ENCODE results near the gene TCIRG1. TPM values are rescaled to one million over a fixed set of nuclear protein-coding genes. Genes with fewer than 3 reads are reported as not detected.

Gene TCIRG1
- total RNA-seq, 1 donor from 2014 or later, result 10.7 TPM

DNA sequence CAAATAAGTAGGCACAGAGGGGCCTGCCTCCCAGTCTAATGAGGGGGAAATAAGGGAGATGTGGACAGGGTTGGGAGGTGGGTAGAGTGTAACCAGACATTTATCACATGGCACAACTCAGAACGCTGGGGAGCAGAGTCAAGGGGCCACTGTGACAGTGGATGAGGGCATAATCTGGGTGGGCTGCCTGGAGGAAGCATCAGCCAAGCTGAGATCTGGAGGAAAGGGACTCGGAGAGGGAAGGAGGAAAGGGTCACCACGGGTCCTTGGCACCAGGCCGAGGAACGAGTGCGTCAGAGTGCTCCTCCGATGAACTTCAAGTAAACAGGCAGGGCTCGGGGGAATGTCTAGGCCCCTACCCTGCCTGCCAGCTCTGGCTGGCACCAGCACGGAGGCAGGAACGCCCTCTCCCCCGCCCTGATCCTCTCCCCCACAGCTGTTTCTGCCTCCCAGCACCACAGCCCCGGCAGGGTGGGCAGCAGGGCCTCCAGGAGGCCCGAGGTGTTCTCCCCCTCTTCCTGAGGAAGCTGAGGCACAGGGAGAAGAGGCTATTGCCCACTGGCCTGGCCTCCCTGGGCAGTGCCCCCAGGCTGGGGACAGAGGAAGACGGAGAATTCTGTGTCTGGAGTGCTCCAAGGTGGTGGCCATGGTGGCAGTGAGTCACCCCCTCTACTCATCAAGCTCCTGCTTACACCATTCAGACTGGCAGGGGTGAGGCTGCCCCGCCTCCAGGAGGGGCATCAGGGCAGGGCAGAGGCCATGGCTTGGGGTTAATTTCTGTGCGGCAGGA, 24.5 kb upstream of the TCIRG1 start:
- no peak for DNase-seq (ENCODE audit: low spot score)
- no peak overlapping the region for H3K4me2 ChIP-seq
- H3F3A ChIP-seq (ENCODE audit: low read depth), result peaks cover 6% of the 10 kb centered on the region
- no peaks in the 10 kb centered on the region for H3K36me3 Mint-ChIP-seq
- no peaks in the 10 kb centered on the region for H3K36me3 ChIP-seq
- no peaks in the 10 kb centered on the region for H3K79me2 ChIP-seq (ENCODE audit: low read depth)
- H3K9me3 Mint-ChIP-seq, result no peaks in the 10 kb centered on the region
- no peaks in the 10 kb centered on the region for H3K27me3 ChIP-seq
- H3K4me3 Mint-ChIP-seq, result peak overlapping the region; percentile 3
- H3K9ac ChIP-seq, result no peak overlapping the region
- no peaks in the 10 kb centered on the region for H3K9me3 ChIP-seq (ENCODE audit: low read depth)
- no peak overlapping the region for H2AFZ ChIP-seq (replicated peaks)
- H3K27ac ChIP-seq, result no peak overlapping the region
- TF ChIP-seq EZH2 (IDR thresholded peaks at IDR 0.05) (no peak), EZH2phosphoT487 (IDR thresholded peaks at IDR 0.05) (no peak)
- TF ChIP-seq, protein P1, sequence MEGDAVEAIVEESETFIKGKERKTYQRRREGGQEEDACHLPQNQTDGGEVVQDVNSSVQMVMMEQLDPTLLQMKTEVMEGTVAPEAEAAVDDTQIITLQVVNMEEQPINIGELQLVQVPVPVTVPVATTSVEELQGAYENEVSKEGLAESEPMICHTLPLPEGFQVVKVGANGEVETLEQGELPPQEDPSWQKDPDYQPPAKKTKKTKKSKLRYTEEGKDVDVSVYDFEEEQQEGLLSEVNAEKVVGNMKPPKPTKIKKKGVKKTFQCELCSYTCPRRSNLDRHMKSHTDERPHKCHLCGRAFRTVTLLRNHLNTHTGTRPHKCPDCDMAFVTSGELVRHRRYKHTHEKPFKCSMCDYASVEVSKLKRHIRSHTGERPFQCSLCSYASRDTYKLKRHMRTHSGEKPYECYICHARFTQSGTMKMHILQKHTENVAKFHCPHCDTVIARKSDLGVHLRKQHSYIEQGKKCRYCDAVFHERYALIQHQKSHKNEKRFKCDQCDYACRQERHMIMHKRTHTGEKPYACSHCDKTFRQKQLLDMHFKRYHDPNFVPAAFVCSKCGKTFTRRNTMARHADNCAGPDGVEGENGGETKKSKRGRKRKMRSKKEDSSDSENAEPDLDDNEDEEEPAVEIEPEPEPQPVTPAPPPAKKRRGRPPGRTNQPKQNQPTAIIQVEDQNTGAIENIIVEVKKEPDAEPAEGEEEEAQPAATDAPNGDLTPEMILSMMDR (IDR thresholded peaks at IDR 0.05), result no peak
- H3K27me3 Mint-ChIP-seq (ENCODE audit: insufficient read depth, low read depth), result peaks cover 8% of the 10 kb centered on the region
- no peak overlapping the region for H3K4me3 ChIP-seq
- peaks cover 65% of the 10 kb centered on the region for H3K4me1 Mint-ChIP-seq
- H3K4me1 ChIP-seq, result peaks cover 14% of the 10 kb centered on the region
- peak overlapping the region; percentile 81 for H3K27ac Mint-ChIP-seq
- H4K20me1 ChIP-seq (ENCODE audit: low read depth), result no peaks in the 10 kb centered on the region

DNA sequence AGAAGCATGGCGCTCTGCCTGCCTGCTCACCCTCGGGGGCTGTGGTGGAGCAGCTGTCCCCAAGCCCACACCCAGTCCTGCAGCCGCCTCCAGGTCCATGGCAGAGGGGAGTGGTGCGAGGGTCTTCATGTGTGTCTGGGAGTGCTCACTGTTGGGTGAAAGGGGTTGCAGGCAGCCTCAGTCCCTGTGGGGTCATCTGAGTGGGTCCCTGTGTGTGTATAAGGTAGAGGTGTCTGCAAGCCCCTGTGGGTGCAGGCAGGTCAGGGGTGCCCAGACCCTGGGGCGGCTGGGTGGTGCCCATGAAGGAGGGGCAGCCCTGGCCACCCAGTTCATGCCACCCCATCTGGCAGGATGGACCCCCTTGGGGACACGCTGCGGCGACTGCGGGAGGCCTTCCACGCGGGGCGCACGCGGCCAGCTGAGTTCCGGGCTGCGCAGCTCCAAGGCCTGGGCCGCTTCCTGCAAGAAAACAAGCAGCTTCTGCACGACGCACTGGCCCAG, 23.8 kb upstream of the TCIRG1 start:
- Histone ChIP-seq H3K4me1 (peaks cover 12% of the 10 kb centered on the region), H3K9me3 (ENCODE audit: low read depth) (no peaks in the 10 kb centered on the region), H3K79me2 (ENCODE audit: low read depth) (no peaks in the 10 kb centered on the region), H3K9ac (no peak overlapping the region), H3K27me3 (no peaks in the 10 kb centered on the region), H3K27ac (no peak overlapping the region), H3K4me2 (no peak overlapping the region), H2AFZ (replicated peaks) (no peak overlapping the region), H3K36me3 (no peaks in the 10 kb centered on the region), H3K4me3 (no peak overlapping the region), H3F3A (ENCODE audit: low read depth) (peaks cover 5% of the 10 kb centered on the region), H4K20me1 (ENCODE audit: low read depth) (no peaks in the 10 kb centered on the region)
- peaks cover 60% of the 10 kb centered on the region for H3K4me1 Mint-ChIP-seq
- no peak for DNase-seq (ENCODE audit: low spot score)
- TF ChIP-seq, protein P1 (IDR thresholded peaks at IDR 0.05), result no peak
- no peak for TF ChIP-seq EZH2phosphoT487 (IDR thresholded peaks at IDR 0.05)
- no peak for TF ChIP-seq EZH2 (IDR thresholded peaks at IDR 0.05)
- H3K27me3 Mint-ChIP-seq (ENCODE audit: insufficient read depth, low read depth), result peaks cover 8% of the 10 kb centered on the region
- no peaks in the 10 kb centered on the region for H3K9me3 Mint-ChIP-seq
- H3K4me3 Mint-ChIP-seq, result no peak overlapping the region
- H3K27ac Mint-ChIP-seq, result peak overlapping the region; percentile 76
- no peaks in the 10 kb centered on the region for H3K36me3 Mint-ChIP-seq

- TF ChIP-seq EZH2 (IDR thresholded peaks at IDR 0.05), result no peak
- TF ChIP-seq, protein P1 (IDR thresholded peaks at IDR 0.05), result no peak
- no peak for TF ChIP-seq EZH2phosphoT487 (IDR thresholded peaks at IDR 0.05)
- Histone ChIP-seq H3F3A (ENCODE audit: low read depth) (peaks cover 6% of the 10 kb centered on the region), H3K9ac (no peak overlapping the region), H3K27ac (no peak overlapping the region), H3K9me3 (ENCODE audit: low read depth) (no peaks in the 10 kb centered on the region), H3K27me3 (no peaks in the 10 kb centered on the region), H4K20me1 (ENCODE audit: low read depth) (no peaks in the 10 kb centered on the region), H3K79me2 (ENCODE audit: low read depth) (no peaks in the 10 kb centered on the region), H3K4me1 (peaks cover 9% of the 10 kb centered on the region), H3K4me3 (no peak overlapping the region), H3K36me3 (no peaks in the 10 kb centered on the region), H3K4me2 (no peak overlapping the region), H2AFZ (replicated peaks) (no peak overlapping the region)
- H3K4me1 Mint-ChIP-seq, result peaks cover 57% of the 10 kb centered on the region
- no peak for DNase-seq (ENCODE audit: low spot score)
- H3K9me3 Mint-ChIP-seq, result no peaks in the 10 kb centered on the region
- no peaks in the 10 kb centered on the region for H3K36me3 Mint-ChIP-seq
- no peak overlapping the region for H3K27ac Mint-ChIP-seq
- peaks cover 8% of the 10 kb centered on the region for H3K27me3 Mint-ChIP-seq (ENCODE audit: insufficient read depth, low read depth)
- H3K4me3 Mint-ChIP-seq, result no peak overlapping the region
Measured at GRCh38 chr11:68015467-68015866, 23.4 kb upstream of the TCIRG1 start.

All from neural progenitor cell (in vitro differentiated cells).